Activated CD4-positive, alpha-beta T cell treated with anti-CD3 and anti-CD28 coated beads, Interleukin-2, amount 50 U/mL, for 4 hours (primary cell): ENCODE measurements around the gene GNAT2.
A peak's percentile ranks its signal among the peaks of the same experiment; 100 is the strongest.

Experiments
- DNase-seq, 2 experiments: peaks; one replicate each; pipeline ENCODE4 v3.0.0-alpha.2; 2020

GNAT2 gene

DNA sequence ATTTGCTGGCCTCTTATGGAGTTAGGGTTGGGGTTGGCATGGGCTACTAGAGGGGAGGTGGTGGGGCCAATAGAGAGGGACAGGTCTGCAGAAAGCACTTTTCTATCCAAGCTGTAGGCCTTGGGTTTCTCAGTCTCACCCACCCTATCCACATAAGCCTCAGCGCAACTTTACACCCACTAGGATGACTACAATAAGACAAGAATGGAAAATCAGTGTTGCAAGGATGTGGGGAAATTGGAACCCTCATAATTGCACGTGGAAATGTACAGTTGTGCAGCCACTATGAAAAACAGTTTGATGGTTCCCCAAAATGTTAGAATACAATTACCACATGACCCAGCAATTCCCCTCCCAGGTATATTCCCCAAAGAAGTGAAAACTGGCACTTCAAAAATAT is 22.4 kb upstream of the GNAT2 start:
- DNase-seq = no peak

DNA sequence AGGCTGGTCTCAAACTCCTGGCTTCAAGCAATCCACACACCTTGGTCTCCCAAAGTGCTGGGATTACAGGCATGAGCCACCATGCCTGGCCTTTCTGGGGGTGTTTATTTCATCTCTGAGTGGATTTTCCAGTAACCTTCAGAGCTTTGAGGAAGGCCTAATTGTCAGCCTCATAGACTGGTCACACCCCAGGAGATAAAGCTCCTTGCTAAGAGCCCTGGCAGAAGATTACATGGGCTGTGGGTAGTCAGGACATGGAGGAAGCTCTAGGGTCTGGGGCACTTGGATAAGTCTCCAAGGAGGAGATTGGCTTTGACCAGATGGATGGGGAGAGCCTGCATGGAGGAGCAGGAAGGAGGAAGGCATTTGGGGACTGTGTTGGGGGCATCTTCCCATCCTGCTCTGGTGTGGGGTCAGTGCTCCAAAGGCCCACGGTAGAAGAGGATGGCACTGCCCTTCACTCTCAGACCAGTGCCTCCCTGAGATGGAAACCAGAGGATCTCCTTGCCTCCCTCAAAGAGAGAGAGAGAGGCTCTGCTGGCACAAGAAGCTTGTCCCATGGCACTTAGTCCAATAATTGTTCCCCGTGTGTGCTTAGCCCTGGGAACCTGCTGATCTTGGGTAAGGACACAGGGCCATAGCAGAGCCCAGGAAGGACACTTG is 21.8 kb upstream of the GNAT2 start:
- no peak for DNase-seq

- peak; percentile 90 to 95 for DNase-seq
These were observed 21.0 kb upstream of the GNAT2 start for GRCh38 chr1:109640285-109640865.

- no peak for DNase-seq
These were observed 20.4 kb upstream of the GNAT2 start for GRCh38 chr1:109639841-109640184.

- no peak for DNase-seq
These were observed 19.8 kb upstream of the GNAT2 start for GRCh38 chr1:109639063-109639840.

DNA sequence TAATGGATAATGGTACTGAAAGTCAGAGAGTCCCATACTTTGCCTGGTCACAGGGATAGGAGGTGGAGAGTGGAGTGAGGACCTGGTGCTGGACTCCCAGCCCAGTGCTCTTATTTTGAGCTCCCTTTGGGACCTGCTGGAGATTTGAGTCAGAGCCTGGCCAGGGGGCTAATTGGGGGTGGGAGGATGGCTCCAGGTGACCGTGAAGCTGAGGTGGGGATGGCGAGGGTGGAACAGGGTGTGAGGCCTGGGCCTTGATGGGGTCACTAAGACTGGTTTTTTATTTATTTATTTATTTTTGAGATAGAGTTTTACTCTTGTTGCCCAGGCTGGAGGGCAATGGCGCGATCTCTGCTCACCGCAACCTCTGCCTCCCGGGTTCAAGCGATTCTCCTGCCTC is 18.0 kb upstream of the GNAT2 start:
- no peak for DNase-seq

DNA sequence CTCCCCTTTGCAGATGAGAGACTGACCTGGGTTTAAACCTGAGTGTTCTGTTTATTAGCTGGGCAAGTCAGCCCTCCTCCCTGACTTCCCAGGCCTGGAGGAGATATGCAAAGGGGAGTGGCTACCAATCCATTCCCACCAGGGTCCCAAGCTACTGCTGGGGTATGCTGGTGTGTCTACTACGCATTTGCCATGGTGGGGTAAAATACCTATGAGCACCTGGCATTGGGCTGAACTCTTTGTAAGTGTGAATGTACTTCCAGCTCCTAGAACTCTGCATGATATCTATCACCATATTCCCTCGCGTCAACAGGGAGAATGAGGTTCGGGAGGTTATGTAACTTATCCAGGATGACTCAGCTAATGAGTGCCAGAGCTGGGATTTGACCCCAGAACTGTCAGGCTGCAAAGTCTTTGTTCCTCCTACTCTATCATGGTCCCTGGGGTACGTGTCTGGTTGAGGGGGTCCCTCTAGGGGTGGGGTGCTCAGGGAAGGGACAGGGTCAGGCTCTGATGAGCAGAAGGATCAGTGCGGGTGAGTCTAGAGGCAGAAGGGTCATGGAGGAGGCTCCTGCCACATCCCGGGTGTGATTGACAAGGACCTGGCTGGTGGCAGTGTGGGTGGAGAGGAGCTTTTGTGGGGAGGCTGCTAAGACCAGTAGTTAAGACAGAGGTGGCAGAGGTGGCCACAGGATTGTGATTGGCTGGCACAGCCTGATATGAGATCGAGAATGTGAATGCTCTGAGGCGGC is 17.0 kb upstream of the GNAT2 start:
- DNase-seq = no peak

GRCh38 chr1:109635862-109636200 is 16.4 kb upstream of the GNAT2 start:
- DNase-seq = no peak

- no peak for DNase-seq
These were observed 15.6 kb upstream of the GNAT2 start for GRCh38 chr1:109634771-109635750.

GRCh38 chr1:109634292-109634691 is 14.9 kb upstream of the GNAT2 start:
- DNase-seq = no peak

- DNase-seq = no peak
These were observed 13.4 kb upstream of the GNAT2 start for GRCh38 chr1:109632671-109633346.

DNA sequence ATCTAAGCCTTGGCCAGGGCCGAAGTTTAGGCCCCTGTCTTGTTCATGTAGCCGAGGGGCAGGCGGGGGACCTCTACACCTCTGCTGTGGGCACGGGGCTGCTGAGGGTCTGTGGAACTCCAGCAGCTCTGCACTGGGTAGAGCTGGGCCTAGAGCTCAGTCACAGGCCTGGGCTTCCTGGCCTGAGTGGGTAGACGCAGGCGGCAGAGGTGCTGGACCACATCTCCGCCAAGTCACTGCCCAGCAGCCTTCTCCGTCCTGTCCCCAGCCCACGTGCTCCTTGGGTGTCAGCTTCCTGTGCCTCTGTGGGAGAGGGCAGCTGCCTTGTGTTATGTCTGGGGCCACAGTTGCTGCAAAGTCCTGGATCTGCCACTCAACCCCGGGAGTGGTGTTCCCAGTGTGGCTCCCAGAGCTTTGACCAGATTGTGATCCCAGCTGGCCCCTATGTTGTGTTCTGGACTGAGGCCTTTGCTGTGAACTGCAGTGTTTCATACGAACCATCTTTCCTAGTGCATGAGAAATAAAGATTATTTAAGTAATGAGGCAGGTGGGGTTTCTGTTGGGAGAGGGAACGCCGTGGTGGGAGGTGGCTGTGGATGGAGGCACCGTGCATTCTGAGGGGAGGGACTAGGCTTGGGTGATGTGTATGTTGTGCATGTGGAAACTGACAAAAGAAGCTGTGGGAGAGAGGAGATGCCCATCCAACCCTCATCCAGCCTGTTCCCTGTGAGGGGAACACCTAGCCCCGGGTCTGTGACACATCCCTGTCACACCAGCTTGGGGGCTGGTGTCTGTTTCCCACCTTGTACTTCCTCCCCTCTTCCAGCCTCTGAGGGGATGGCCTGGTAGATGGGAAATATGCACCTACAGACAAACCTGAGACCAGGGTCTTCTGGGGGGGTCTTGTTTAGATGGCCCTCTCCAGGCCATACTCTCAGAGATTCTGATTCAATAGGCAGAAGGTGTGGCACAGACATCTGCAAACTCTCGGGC is 12.4 kb upstream of the GNAT2 start:
- no peak for DNase-seq

GRCh38 chr1:109630898-109631512 is 11.6 kb upstream of the GNAT2 start:
- DNase-seq = no peak

GRCh38 chr1:109630081-109630897 is 10.9 kb upstream of the GNAT2 start:
- DNase-seq = peak in 1 of 2 experiments; percentile 28

GRCh38 chr1:109629372-109630030 is 10.1 kb upstream of the GNAT2 start:
- DNase-seq = no peak

GRCh38 chr1:109628540-109629321 is 9.3 kb upstream of the GNAT2 start:
- DNase-seq = no peak

GRCh38 chr1:109627692-109628399 is 8.4 kb upstream of the GNAT2 start:
- DNase-seq = no peak
